ENCODE data around the gene GPSM1. TPM values are rescaled to one million over a fixed set of nuclear protein-coding genes. Genes with fewer than 3 reads are reported as not detected.

GPSM1 gene
- total RNA-seq, 1 experiment from 2014 or later, result 24.7 TPM

GRCh38 chr9:136329636-136330405 lies 2.5 kb downstream of the GPSM1 start:
- H4K91ac ChIP-seq (ENCODE audit: insufficient read length, low read depth, low read length), result no peak overlapping the region
- Mint-ChIP-seq H3K27me3 (ENCODE audit: low read depth) (no peaks in the 10 kb centered on the region), H3K27ac (peak overlapping the region in 1 of 3 experiments; percentile 40; a peak in 1 of 7 replicates), H3K4me3 (no peak overlapping the region), H3K9me3 (no peaks in the 10 kb centered on the region), H3K4me1 (peaks cover 9 to 11% of the 10 kb centered on the region in 2 experiments), H3K36me3 (ENCODE audit: insufficient read depth in 1 of 3, low read depth in 3 of 3) (no peaks in the 10 kb centered on the region; a peak in 1 of 7 replicates)
- WGBS (ENCODE audit: extremely low coverage, insufficient read length, low lambda C conversion rate), result no CpG with 5 or more reads among the region's 23 CpGs
- no peak for DNase-seq
- no peak overlapping the region for H2BK15ac ChIP-seq (ENCODE audit: low read depth, low read length)
- no peak overlapping the region for H3T11ph ChIP-seq (ENCODE audit: low read length)
- H2BK20ac ChIP-seq (ENCODE audit: low read depth, low read length, poor library complexity, severe bottlenecking), result no peak overlapping the region
- no peak overlapping the region for H3K14ac ChIP-seq (ENCODE audit: insufficient read depth, low read length)
- TF ChIP-seq CTCF (conservative IDR thresholded peaks at IDR 0.05), result no peak
- H2BK120ac ChIP-seq (ENCODE audit: low read depth, low read length, poor library complexity, severe bottlenecking), result no peak overlapping the region
- H3K18ac ChIP-seq (ENCODE audit: insufficient read length, low read depth, low read length), result no peak overlapping the region
- peaks cover 4% of the 10 kb centered on the region; the same call in 1 of the 2 replicates for H3K4me1 ChIP-seq (ENCODE audit: insufficient read depth, low read length)
- H3K9me3 ChIP-seq (ENCODE audit: control insufficient read depth, low read depth, low read length), result no peaks in the 10 kb centered on the region
- H3K79me2 ChIP-seq (ENCODE audit: insufficient read depth, low read length), result peaks cover 2% of the 10 kb centered on the region; the same call in 1 of the 2 replicates
- no peak overlapping the region for H3K56ac ChIP-seq (ENCODE audit: insufficient read length, low read depth, low read length)
- H2AFZ ChIP-seq (ENCODE audit: low read length), result no peak overlapping the region
- no peaks in the 10 kb centered on the region for H3K27me3 ChIP-seq (ENCODE audit: insufficient read depth, low read length)
- H2BK5ac ChIP-seq (ENCODE audit: insufficient read length, low read length), result no peak overlapping the region
- H3K4ac ChIP-seq (ENCODE audit: low read depth, low read length), result no peak overlapping the region
- H3K9ac ChIP-seq (ENCODE audit: extremely low read depth, insufficient read length, low read length), result no peak overlapping the region
- H4K20me1 ChIP-seq (ENCODE audit: control insufficient read depth, insufficient read depth, insufficient read length), result no peaks in the 10 kb centered on the region
- H2BK12ac ChIP-seq (ENCODE audit: insufficient read length, low read depth, low read length), result no peak overlapping the region
- H3K27ac ChIP-seq (ENCODE audit: insufficient read length, low read depth, low read length), result no peak overlapping the region
- H3K4me2 ChIP-seq (ENCODE audit: insufficient read depth, insufficient read length, low read length), result no peak overlapping the region
- H4K8ac ChIP-seq (replicated peaks; ENCODE audit: insufficient read length, low read depth, low read length), result no peak overlapping the region
- peaks cover 2% of the 10 kb centered on the region for H3K79me1 ChIP-seq (ENCODE audit: insufficient read depth, low read depth, low read length, poor library complexity, severe bottlenecking)
- no peak overlapping the region for H3K23ac ChIP-seq (ENCODE audit: insufficient read length, low read depth, low read length)
- no peak overlapping the region for H4K5ac ChIP-seq (ENCODE audit: insufficient read length, low read depth, low read length)
- H2AK5ac ChIP-seq (ENCODE audit: insufficient read length, low read length), result no peak overlapping the region
- H3K23me2 ChIP-seq (ENCODE audit: insufficient read length, low read depth, low read length, poor library complexity, severe bottlenecking), result no peaks in the 10 kb centered on the region
